OCI-LY7 (cell line): Measurements from ENCODE around the gene SPOPL. TPM values are rescaled to one million over a fixed set of nuclear protein-coding genes. Genes with fewer than 3 reads are reported as not detected.

Experiments
- BruUV-seq: library from RNA; stranded (reverse); fragments of 400-500 nt; replicated peaks from 2 replicates; lab custom pipeline; 2021; lab: Mats Ljungman, UMichigan
- CTCF ChIA-PET: fragments of 300-600 bp; sonication (Branson Sonifier 250); formaldehyde crosslinking; loops from one replicate; lab custom pipeline; 2022; ENCODE audit warnings: antibody characterized with exemption; ENCODE audit not compliant: unreplicated experiment; lab: Charles Lee
- POLR2A ChIA-PET: fragments of 300-600 bp; sonication (Branson Sonifier 250); formaldehyde crosslinking; loops from one replicate; lab custom pipeline; 2022; ENCODE audit warnings: antibody characterized with exemption; lab: Charles Lee
- DNase-seq: peaks from one replicate; pipeline ENCODE4 v3.0.0-alpha.2; 2015; ENCODE audit warnings: low spot score
- H2AFZ ChIP-seq: fragments of 200-600 bp; sonication (generic), shearing (Covaris generic); 2 replicates; pipeline ENCODE4 v1.6.1; 2014; ENCODE audit warnings: mild to moderate bottlenecking, antibody characterized with exemption, low read length, moderate library complexity
- H3K27ac ChIP-seq: fragments of 200-600 bp; sonication (generic); 2 replicates; pipeline ENCODE4 v1.5.1; 2014; ENCODE audit warnings: mixed run types, low read depth, mild to moderate bottlenecking, moderate library complexity, low read length, inconsistent platforms; ENCODE audit not compliant: poor library complexity, severe bottlenecking
- H3K36me3 ChIP-seq: fragments of 200-600 bp; sonication (generic); 2 replicates; pipeline ENCODE4 v1.6.1; 2014; ENCODE audit warnings: mild to moderate bottlenecking, antibody characterized with exemption, low read length, moderate library complexity, mixed read lengths; ENCODE audit not compliant: insufficient read depth
- H3K4me1 ChIP-seq: fragments of 200-600 bp; sonication (generic); 2 replicates; pipeline ENCODE4 v1.5.1; 2014; ENCODE audit warnings: mild to moderate bottlenecking, low read length; ENCODE audit not compliant: insufficient read depth, poor library complexity, severe bottlenecking
- H3K4me2 ChIP-seq: fragments of 200-600 bp; sonication (generic); 2 replicates; pipeline ENCODE4 v1.6.1; 2014; ENCODE audit warnings: mild to moderate bottlenecking, low read length
- H3K4me3 ChIP-seq: fragments of 200-600 bp; sonication (generic); 2 replicates; pipeline ENCODE4 v1.5.1; 2014; ENCODE audit warnings: mild to moderate bottlenecking, low read depth, low read length; ENCODE audit not compliant: poor library complexity, severe bottlenecking
- H3K79me2 ChIP-seq: fragments of 200-600 bp; sonication (generic); 2 replicates; pipeline ENCODE4 v1.6.1; 2016; ENCODE audit warnings: low read depth, mild to moderate bottlenecking, low read length, moderate library complexity, mixed read lengths; ENCODE audit not compliant: insufficient read depth
- H3K9me2 ChIP-seq: fragments of 200-600 bp; sonication (generic); 2 replicates; pipeline ENCODE4 v1.6.1; 2016; ENCODE audit warnings: mild to moderate bottlenecking, low read length, mixed read lengths; ENCODE audit not compliant: insufficient read depth
- H3K9me3 ChIP-seq: fragments of 200-600 bp; sonication (generic); 2 replicates; pipeline ENCODE4 v1.6.1; 2014; ENCODE audit warnings: mild to moderate bottlenecking, mixed run types, low read length, mixed read lengths
- H4K20me1 ChIP-seq: fragments of 200-600 bp; sonication (generic); 2 replicates; pipeline ENCODE4 v1.6.1; 2014; ENCODE audit warnings: mild to moderate bottlenecking, antibody characterized with exemption, low read length, moderate library complexity, mixed read lengths; ENCODE audit not compliant: insufficient read depth
- CTCF ChIP-seq: fragments of 200-600 bp; sonication (generic); conservative IDR thresholded peaks from 2 replicates; pipeline ENCODE4 v1.5.1; 2014; ENCODE audit warnings: mild to moderate bottlenecking, antibody characterized with exemption, low read length, moderate library complexity, mixed read lengths
- EZH2phosphoT487 ChIP-seq: fragments of 200-600 bp; sonication (generic); IDR thresholded peaks from 2 replicates; pipeline ENCODE4 v1.6.1; 2018; ENCODE audit warnings: low read depth, borderline replicate concordance, mild to moderate bottlenecking, mixed run types, antibody characterized with exemption, low read length, moderate library complexity, mixed read lengths
- intact Hi-C: fragments of 100-400 bp; cut with micrococcal nuclease; formaldehyde crosslinking; loops from one replicate; pipeline ENCODE4 v1.10.0; 2022; ENCODE audit not compliant: unreplicated experiment
- total RNA-seq, 2 experiments: library from RNA; depleted of rRNA in 1 of 2; stranded (reverse); fragments of >200 nt in 1 of 2; shearing (Covaris generic) in 1 of 2; gene quantifications; 2 replicates each; pipeline ENCODE4 v1.2.3, GENCODE V29; 2014 to 2022

The SPOPL gene
- total RNA-seq, 2 experiments from 2014 or later, result 11.4 to 18.3 TPM

DNA sequence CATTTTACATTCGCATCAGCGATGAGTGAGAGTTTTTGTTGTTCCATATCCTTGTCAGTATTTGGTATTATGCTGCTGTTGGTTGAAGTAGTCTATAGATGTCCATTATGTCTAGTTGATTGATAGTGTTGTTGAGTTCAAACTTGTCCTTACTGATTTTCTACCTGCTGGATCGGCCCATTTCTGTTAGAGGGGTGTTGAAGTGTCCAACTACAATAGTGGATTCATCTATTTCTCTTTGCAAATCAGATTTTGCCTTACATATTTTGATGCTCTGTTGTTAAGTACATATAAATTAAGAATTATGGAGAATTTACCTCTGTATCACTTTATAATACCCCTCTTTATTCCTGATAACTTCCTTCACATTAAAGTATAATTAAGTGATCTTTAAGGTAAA is 8.7 kb downstream of the SPOPL start:
- no TSS peak for BruUV-seq
- no peak for TF ChIP-seq EZH2phosphoT487
- no peak for TF ChIP-seq CTCF
- intact Hi-C loops, result no loop called here

DNA sequence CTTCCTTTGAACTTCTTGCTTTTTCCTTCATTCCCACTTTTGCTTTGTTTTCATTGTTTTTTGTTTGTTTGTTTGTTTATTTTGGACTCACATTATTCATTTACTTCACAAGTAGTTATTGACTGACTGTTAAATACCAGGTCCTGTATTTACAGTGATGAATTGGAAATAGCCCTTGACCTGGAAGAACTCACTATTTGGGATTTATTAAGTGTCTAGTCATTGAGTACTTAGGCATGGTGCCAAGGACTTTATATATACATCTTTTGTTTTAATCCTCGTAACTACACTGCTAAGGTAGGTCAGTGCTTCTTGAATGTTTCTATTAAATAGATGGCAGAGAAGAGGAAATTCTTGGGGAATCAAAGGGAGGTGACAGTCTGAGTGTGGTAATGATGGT is 11.1 kb downstream of the SPOPL start:
- Histone ChIP-seq H3K4me2 (no peak overlapping the region), H3K9me2 (no peaks in the 10 kb centered on the region), H3K9me3 (no peaks in the 10 kb centered on the region; the same call in 1 of the 2 replicates), H2AFZ (no peak overlapping the region), H4K20me1 (peaks cover 8% of the 10 kb centered on the region; the same call in 1 of the 2 replicates), H3K4me3 (no peak overlapping the region), H3K79me2 (peaks cover 97% of the 10 kb centered on the region), H3K4me1 (no peaks in the 10 kb centered on the region), H3K27ac (no peak overlapping the region), H3K36me3 (peaks cover 29% of the 10 kb centered on the region)
- ChIA-PET POLR2A (no interaction called here), CTCF (no interaction called here)
- TF ChIP-seq CTCF (no peak), EZH2phosphoT487 (no peak)
- intact Hi-C loops, result no loop called here
- DNase-seq, result no peak
- BruUV-seq, result no TSS peak

More for the DNA sequence above, 8.7 kb downstream of the SPOPL start:
- ChIA-PET CTCF (no interaction called here), POLR2A (interaction anchor here (0.6 to 1.4 kb wide), 6 partner anchors 9 to 949 kb away, joined by 3 to 4 read pairs (median 3); no protein-coding TSS in a partner anchor)
- Histone ChIP-seq H4K20me1 (no peaks in the 10 kb centered on the region; the same call in 1 of the 2 replicates), H3K4me3 (no peak overlapping the region), H3K27ac (no peak overlapping the region), H3K4me2 (no peak overlapping the region), H3K79me2 (peaks cover 99% of the 10 kb centered on the region), H3K36me3 (peaks cover 33% of the 10 kb centered on the region), H3K9me3 (no peaks in the 10 kb centered on the region; the same call in 1 of the 2 replicates), H3K4me1 (peaks cover 17% of the 10 kb centered on the region), H2AFZ (no peak overlapping the region), H3K9me2 (no peaks in the 10 kb centered on the region)
- DNase-seq, result no peak

- peaks cover 17% of the 10 kb centered on the region for H4K20me1 ChIP-seq
- CTCF ChIA-PET, result no interaction called here
- intact Hi-C loops, result no loop called here
- no peak overlapping the region for H3K4me2 ChIP-seq
- no peak overlapping the region for H2AFZ ChIP-seq
- peaks cover 94% of the 10 kb centered on the region for H3K79me2 ChIP-seq
- POLR2A ChIA-PET, result no interaction called here
- TF ChIP-seq CTCF (no peak), EZH2phosphoT487 (no peak)
- H3K36me3 ChIP-seq, result peaks cover 21% of the 10 kb centered on the region
- BruUV-seq, result no TSS peak
- H3K9me3 ChIP-seq, result no peaks in the 10 kb centered on the region; the same call in 1 of the 2 replicates
- H3K9me2 ChIP-seq, result no peaks in the 10 kb centered on the region
- H3K4me1 ChIP-seq, result no peaks in the 10 kb centered on the region
- no peak for DNase-seq
- no peak overlapping the region for H3K4me3 ChIP-seq
- no peak overlapping the region for H3K27ac ChIP-seq
These were observed 12.6 kb downstream of the SPOPL start for GRCh38 chr2:138514173-138514572.
